HepG2 (cell line): ENCODE data around the gene ADARB1. TPM values are rescaled to one million over a fixed set of nuclear protein-coding genes. Genes with fewer than 3 reads are reported as not detected.

Experiments used
- ATAC-seq: fragments of 200-7000 bp; cut with Tn5 transposase; 3 replicates; pipeline ENCODE4 v1.9.1; 2020; ENCODE audit warnings: mild to moderate bottlenecking, moderate library complexity
- BruUV-seq: library from RNA; stranded (reverse); fragments of 400-500 nt; replicated peaks from 2 replicates; lab custom pipeline; 2021; lab: Mats Ljungman, UMichigan
- CTCF ChIA-PET: fragments of 300-600 bp; formaldehyde crosslinking; extraction: SDS; loops from one replicate; lab custom pipeline; 2021; ENCODE audit warnings: low total read pairs, inconsistent platforms, low intra/inter-chr PET ratio; lab: Yijun Ruan, JAX
- POLR2A ChIA-PET: fragments of 350-600 bp; sonication (Branson Sonifier 250); formaldehyde crosslinking; loops from one replicate; lab custom pipeline; 2020; ENCODE audit warnings: antibody characterized with exemption, inconsistent platforms; lab: Yijun Ruan, JAX
- DNase-seq: peaks from one replicate; pipeline ENCODE4 v3.0.0-alpha.2; 2015; ENCODE audit warnings: low spot score
- FAIRE-seq: peaks from 3 replicates; lab custom pipeline; 2011; peaks lifted over from hg19 to GRCh38; lab: Jason Lieb, UNC
- H2AFZ ChIP-seq: one replicate; pipeline ENCODE4 v1.6.1; 2011; ENCODE audit warnings: low read length, inconsistent platforms
- H3K27ac ChIP-seq: fragments of 300-600 bp; 3 replicates; pipeline ENCODE4 v1.8.0; 2011; ENCODE audit warnings: mixed run types, mild to moderate bottlenecking, mixed read lengths, low read length, inconsistent platforms; ENCODE audit not compliant: insufficient read depth; ENCODE audit errors: extremely low read length
- H3K27me3 ChIP-seq, 2 experiments: fragments of 200-600 bp in 1 of 2; 2 replicates in 1 of 2; 3 replicates in 1 of 2; pipeline versions ENCODE4 v1.6.0 to v1.8.0; 2011; ENCODE audit warnings: low read length in 2 of 2, mild to moderate bottlenecking in 2 of 2, moderate library complexity in 2 of 2, inconsistent platforms in 1 of 2; ENCODE audit not compliant: insufficient read depth in 2 of 2, control insufficient read depth in 1 of 2
- H3K36me3 ChIP-seq, 2 experiments: fragments of 200-600 bp in 1 of 2; replicated peaks in 1 of 2; 2 replicates in 1 of 2; 3 replicates in 1 of 2; pipeline versions ENCODE4 v1.5.1 to v1.8.0; 2011; ENCODE audit warnings: low read length in 2 of 2, inconsistent platforms in 1 of 2; ENCODE audit not compliant: insufficient read depth in 2 of 2, control insufficient read depth in 1 of 2
- H3K4me1 ChIP-seq: 2 replicates; pipeline ENCODE4 v1.5.1; 2012; ENCODE audit warnings: low read length, inconsistent platforms; ENCODE audit not compliant: insufficient read depth
- H3K4me2 ChIP-seq: 2 replicates; pipeline ENCODE4 v1.6.0; 2011; ENCODE audit warnings: low read depth, low read length, inconsistent platforms
- H3K4me3 ChIP-seq, 3 experiments: fragments of 200-600 bp in 1 of 3; sonication (generic), shearing (Covaris generic) in 1 of 3; replicated peaks in 1 of 3; 2 replicates each; pipeline ENCODE4 v1.5.1; 2011 to 2016; ENCODE audit warnings: low read length in 3 of 3, inconsistent platforms in 2 of 3, low read depth in 2 of 3, mild to moderate bottlenecking in 2 of 3, control low read depth in 1 of 3, mixed read lengths in 1 of 3; ENCODE audit not compliant: insufficient read depth in 1 of 3
- H3K79me2 ChIP-seq: one replicate; pipeline ENCODE4 v1.6.1; 2011; ENCODE audit warnings: low read length, inconsistent platforms; ENCODE audit not compliant: insufficient read depth
- H3K9ac ChIP-seq: 2 replicates; pipeline ENCODE4 v1.6.0; 2011; ENCODE audit warnings: mild to moderate bottlenecking, low read depth, low read length, inconsistent platforms; ENCODE audit not compliant: insufficient read depth
- H3K9me3 ChIP-seq: 2 replicates; pipeline ENCODE4 v1.5.1; 2012; ENCODE audit warnings: mild to moderate bottlenecking, low read length
- H4K20me1 ChIP-seq: 2 replicates; pipeline ENCODE4 v1.6.0; 2011; ENCODE audit warnings: inconsistent platforms, mild to moderate bottlenecking, low read length, moderate library complexity; ENCODE audit not compliant: insufficient read depth
- AFF4 ChIP-seq: sonication (generic); formaldehyde crosslinking; IDR thresholded peaks from 2 replicates; pipeline ENCODE4 v1.4.0; 2020; ENCODE audit warnings: missing genetic modification reagents
- CHD4 ChIP-seq: fragments of 200-600 bp; sonication (generic); IDR thresholded peaks from 2 replicates; pipeline ENCODE4 v1.7.0; 2017; ENCODE audit warnings: mild to moderate bottlenecking, low read length, borderline replicate concordance
- GZF1 ChIP-seq: sonication (generic); formaldehyde crosslinking; IDR thresholded peaks from 2 replicates; pipeline ENCODE4 v1.5.1; 2020; ENCODE audit warnings: mild to moderate bottlenecking, missing genetic modification reagents
- JARID2 ChIP-seq: sonication (generic); formaldehyde crosslinking; IDR thresholded peaks from 2 replicates; pipeline ENCODE4 v1.8.1; 2023; ENCODE audit warnings: missing genetic modification reagents, inconsistent platforms; ENCODE audit not compliant: insufficient replicate concordance
- MED13 ChIP-seq: sonication (generic); formaldehyde crosslinking; IDR thresholded peaks from 2 replicates; pipeline ENCODE4 v1.5.0; 2020; ENCODE audit warnings: missing genetic modification reagents
- MEF2D ChIP-seq: sonication (generic); formaldehyde crosslinking; IDR thresholded peaks from 2 replicates; pipeline ENCODE4 v1.5.1; 2020; ENCODE audit warnings: mild to moderate bottlenecking, missing genetic modification reagents
- MEIS2 ChIP-seq: sonication (generic); formaldehyde crosslinking; IDR thresholded peaks from 2 replicates; pipeline ENCODE4 v1.9.0; 2021; ENCODE audit warnings: mild to moderate bottlenecking, missing genetic modification reagents
- PTBP1 ChIP-seq: fragments of 200-400 bp; formaldehyde crosslinking; IDR thresholded peaks from 2 replicates; pipeline ENCODE4 v1.6.1; 2018; ENCODE audit warnings: low read length, low read depth; ENCODE audit not compliant: poor library complexity, severe bottlenecking
- SP1 ChIP-seq, 2 experiments: fragments of 450-650 bp in 1 of 2; sonication (generic) in 1 of 2; formaldehyde crosslinking in 1 of 2; IDR thresholded peaks; 2 replicates each; pipeline versions ENCODE4 v1.4.0 to v1.6.1; 2016 to 2020; ENCODE audit warnings: missing genetic modification reagents in 1 of 2
- SRSF4 ChIP-seq: fragments of 200-400 bp; formaldehyde crosslinking; IDR thresholded peaks from one replicate; pipeline ENCODE4 v1.6.1; 2018; ENCODE audit warnings: mild to moderate bottlenecking, low read depth, low read length, moderate library complexity; ENCODE audit not compliant: poor library complexity, severe bottlenecking
- ZFP62 ChIP-seq: sonication (generic); formaldehyde crosslinking; IDR thresholded peaks from 2 replicates; pipeline ENCODE4 v1.4.0; 2020; ENCODE audit warnings: missing genetic modification reagents
- ZNF138 ChIP-seq: sonication (generic); formaldehyde crosslinking; IDR thresholded peaks from 2 replicates; pipeline ENCODE4 v1.5.0; 2020; ENCODE audit warnings: mild to moderate bottlenecking, low read depth, missing genetic modification reagents
- ZNF644 ChIP-seq: IDR thresholded peaks from 2 replicates; pipeline ENCODE4 v1.6.1; 2016; ENCODE audit warnings: low read depth
- ZNF782 ChIP-seq: sonication (generic); formaldehyde crosslinking; IDR thresholded peaks from 2 replicates; pipeline ENCODE4 v1.4.0; 2020; ENCODE audit warnings: missing genetic modification reagents, mild to moderate bottlenecking, borderline replicate concordance
- ZNF784 ChIP-seq: sonication (generic); formaldehyde crosslinking; IDR thresholded peaks from 2 replicates; pipeline ENCODE4 v1.5.1; 2020; ENCODE audit warnings: missing genetic modification reagents, mild to moderate bottlenecking, borderline replicate concordance
- ZNF83 ChIP-seq: sonication (generic); formaldehyde crosslinking; IDR thresholded peaks from 2 replicates; pipeline ENCODE4 v1.4.0; 2020; ENCODE audit warnings: missing genetic modification reagents, mild to moderate bottlenecking, borderline replicate concordance
- ZSCAN5A ChIP-seq: sonication (generic); formaldehyde crosslinking; IDR thresholded peaks from 2 replicates; pipeline ENCODE4 v1.8.0; 2022; ENCODE audit warnings: mild to moderate bottlenecking, missing genetic modification reagents, borderline replicate concordance
- WGBS: methylation state at CpG from one replicate; pipeline ENCODE4 v1.1.6; 2017; ENCODE audit warnings: low lambda C conversion rate; 5-methylcytosine and 5-hydroxymethylcytosine counted together
- in situ Hi-C: cut with HindIII; loops from 2 replicates; pipeline ENCODE4 v1.10.0; 2017; ENCODE audit warnings: low pct_unique_long_range_greater_than_20kb; ENCODE audit not compliant: extremely low pct_ligation_motif_present
- intact Hi-C: fragments of 100-400 bp; cut with micrococcal nuclease; formaldehyde crosslinking; loops from one replicate; pipeline ENCODE4 v1.10.0; 2022; ENCODE audit not compliant: unreplicated experiment
- polyA plus RNA-seq, 8 experiments: library from polyadenylated mRNA; depleted of rRNA in 3 of 8; stranded (reverse) in 7 of 8; unstranded in 1 of 8; fragments of >200 nt; fragmentation: Illumina TruSeq in 4 of 8; extraction: Trizol in 4 of 8; gene quantifications; 2 replicates each; pipeline versions ENCODE4 v1.2.1 to v1.2.3, GENCODE V29; 2011 to 2016; ENCODE audit warnings: low read depth in 4 of 8, missing spikeins in 1 of 8, mixed read lengths in 1 of 8; ENCODE audit not compliant: insufficient read depth in 1 of 8
- total RNA-seq, 5 experiments: library from RNA; depleted of rRNA; stranded (reverse); fragments of >200 nt; fragmentation: Illumina TruSeq; extraction: Trizol; gene quantifications; 2 replicates each; pipeline ENCODE4 v1.2.3, GENCODE V29; 2016; ENCODE audit warnings: low read depth in 1 of 5

Gene ADARB1
- total and polyA plus RNA-seq, 2 of the 13 experiments (the other 11 are each of a cell fraction or from before 2014, with no cell fraction given) = 6.6 to 10.0 TPM

- Histone ChIP-seq H2AFZ (no peak overlapping the region), H3K36me3 (peaks cover 4% of the 10 kb centered on the region in 2 experiments; a peak in 2 of 5 replicates), H3K9me3 (no peaks in the 10 kb centered on the region), H3K4me2 (no peak overlapping the region), H3K79me2 (no peaks in the 10 kb centered on the region), H4K20me1 (no peaks in the 10 kb centered on the region), H3K4me3 (no peak overlapping the region), H3K9ac (no peak overlapping the region), H3K27me3 (no peaks in the 10 kb centered on the region), H3K27ac (no peak overlapping the region), H3K4me1 (no peaks in the 10 kb centered on the region)
- no peak for ATAC-seq
- ChIA-PET POLR2A (interaction anchor here (1.5 kb wide), 1 partner anchor 11 kb away, joined by 3 read pairs; no protein-coding TSS in a partner anchor), CTCF (no interaction called here)
- no TSS peak for BruUV-seq
- in situ Hi-C loops (no loop called here), intact Hi-C loops (no loop called here)
- TF ChIP-seq GZF1 (CRISPR knock-in tag) = no peak
- TF ChIP-seq ZSCAN5A = no peak
- TF ChIP-seq CHD4 = no peak
- TF ChIP-seq ZNF784 = no peak
- TF ChIP-seq ZFP62 (CRISPR knock-in tag) = no peak
- TF ChIP-seq MEIS2 = no peak
- no peak for TF ChIP-seq ZNF782 (CRISPR knock-in tag)
- TF ChIP-seq MEF2D (CRISPR knock-in tag) = no peak
- no peak for TF ChIP-seq ZNF138 (CRISPR knock-in tag)
- TF ChIP-seq JARID2 (CRISPR knock-in tag) = no peak
- TF ChIP-seq MED13 (CRISPR knock-in tag) = no peak
- no peak for TF ChIP-seq SP1 (IDR thresholded peaks at IDR 0.05)
- TF ChIP-seq SP1 (CRISPR knock-in tag; IDR thresholded peaks at IDR 0.05) = no peak
- TF ChIP-seq SRSF4 = no peak
- no peak for TF ChIP-seq ZNF83 (CRISPR knock-in tag)
- no peak for TF ChIP-seq PTBP1
- no peak for TF ChIP-seq AFF4 (CRISPR knock-in tag)
- TF ChIP-seq ZNF644 (CRISPR knock-in tag) = no peak
- 83% methylated on average over 4 of the region's 5 CpGs for WGBS
- FAIRE-seq = no peak
- no peak for DNase-seq
Observed at GRCh38 chr21:45149021-45149420, 74.6 kb downstream of the ADARB1 start.
